H1 (cell line): ENCODE data around the gene ASAP2. TPM values are rescaled to one million over a fixed set of nuclear protein-coding genes. Genes with fewer than 3 reads are reported as not detected.

Experiments
- CTCF ChIA-PET: fragments of 300-600 bp; sonication (Branson Sonifier 250); formaldehyde crosslinking; loops from one replicate; lab custom pipeline; 2021; ENCODE audit not compliant: partially characterized antibody; lab: Charles Lee
- POLR2A ChIA-PET: fragments of 300-600 bp; sonication (Branson Sonifier 250); formaldehyde crosslinking; loops from one replicate; lab custom pipeline; 2021; ENCODE audit warnings: inconsistent platforms; ENCODE audit not compliant: partially characterized antibody; lab: Charles Lee
- DNase-seq, 2 experiments: peaks; one replicate each; pipeline versions ENCODE4 v3.0.0 to v3.0.0-alpha.2; 2010 to 2022; ENCODE audit warnings: low spot score in 2 of 2, low read depth in 1 of 2, mixed read lengths in 1 of 2
- FAIRE-seq: peaks from 2 replicates; lab custom pipeline; 2011; peaks lifted over from hg19 to GRCh38; lab: Jason Lieb, UNC
- H2AFZ ChIP-seq: 2 replicates; pipeline ENCODE4 v1.8.1; 2012; ENCODE audit warnings: low read length, inconsistent platforms
- H2AK5ac ChIP-seq: 2 replicates; pipeline ENCODE4 v1.6.1; 2013; ENCODE audit warnings: low read depth, low read length
- H2BK120ac ChIP-seq: replicated peaks from 2 replicates; pipeline ENCODE3; 2013; ENCODE audit warnings: low read depth, low read length, inconsistent platforms
- H2BK12ac ChIP-seq: 2 replicates; pipeline ENCODE4 v1.6.1; 2013; ENCODE audit warnings: low read depth, low read length
- H2BK15ac ChIP-seq: 2 replicates; pipeline ENCODE4 v1.6.1; 2013; ENCODE audit warnings: low read length
- H2BK20ac ChIP-seq: 2 replicates; pipeline ENCODE4 v1.6.1; 2013; ENCODE audit warnings: low read length
- H2BK5ac ChIP-seq: 2 replicates; pipeline ENCODE4 v1.6.1; 2013; ENCODE audit warnings: low read depth, low read length
- H3K14ac ChIP-seq: 2 replicates; pipeline ENCODE4 v1.6.1; 2013; ENCODE audit warnings: inconsistent platforms; ENCODE audit not compliant: insufficient read length
- H3K18ac ChIP-seq: 2 replicates; pipeline ENCODE4 v1.6.1; 2013; ENCODE audit warnings: low read length; ENCODE audit errors: extremely low read depth
- H3K23ac ChIP-seq: 2 replicates; pipeline ENCODE4 v1.6.1; 2013; ENCODE audit warnings: inconsistent platforms; ENCODE audit not compliant: insufficient read length
- H3K23me2 ChIP-seq: 2 replicates; pipeline ENCODE4 v1.6.1; 2013; ENCODE audit warnings: low read depth, low read length
- H3K27ac ChIP-seq: 2 replicates; pipeline ENCODE4 v1.6.1; 2011; ENCODE audit warnings: low read depth, low read length, inconsistent platforms
- H3K27me3 ChIP-seq, 4 experiments: replicated peaks in 1 of 4; 1 replicate in 1 of 4; 2 replicates in 3 of 4; pipeline versions ENCODE4 v1.6.1 to v1.8.1; 2011 to 2013; ENCODE audit warnings: low read length in 3 of 4, mild to moderate bottlenecking in 3 of 4, inconsistent platforms in 2 of 4, mixed read lengths in 2 of 4, moderate library complexity in 1 of 4; ENCODE audit not compliant: control insufficient read depth in 3 of 4, insufficient read depth in 3 of 4; ENCODE audit errors: extremely low read depth in 1 of 4
- H3K36me3 ChIP-seq, 4 experiments: 2 replicates each; pipeline versions ENCODE4 v1.6.1 to v1.8.1; 2011 to 2013; ENCODE audit warnings: mild to moderate bottlenecking in 4 of 4, low read length in 3 of 4, moderate library complexity in 2 of 4, control low read depth in 1 of 4, inconsistent platforms in 1 of 4; ENCODE audit not compliant: insufficient read depth in 4 of 4, control insufficient read depth in 2 of 4
- H3K4ac ChIP-seq: replicated peaks from 2 replicates; pipeline ENCODE3; 2013; ENCODE audit warnings: low read length, low read depth, mixed read lengths, inconsistent platforms; ENCODE audit not compliant: insufficient read length
- H3K4me1 ChIP-seq, 4 experiments: replicated peaks in 1 of 4; 1 replicate in 1 of 4; 2 replicates in 3 of 4; pipeline versions ENCODE4 v1.6.1 to v1.8.1; 2011 to 2013; ENCODE audit warnings: low read length in 3 of 4, inconsistent platforms in 2 of 4, mixed read lengths in 1 of 4; ENCODE audit not compliant: insufficient read depth in 4 of 4, control insufficient read depth in 3 of 4
- H3K4me2 ChIP-seq, 2 experiments: 2 replicates each; pipeline versions ENCODE4 v1.6.1 to v1.8.1; 2011 to 2013; ENCODE audit warnings: low read depth in 2 of 2, low read length in 2 of 2, control low read depth in 1 of 2, inconsistent platforms in 1 of 2, mild to moderate bottlenecking in 1 of 2; ENCODE audit not compliant: insufficient read depth in 1 of 2
- H3K4me3 ChIP-seq, 4 experiments: fragments of 200-600, 300-600 bp in 1 of 4; sonication (generic), shearing (Covaris generic), sonication (Bioruptor Twin) in 1 of 4; 2 replicates each; pipeline versions ENCODE4 v1.5.1 to v1.8.1; 2011 to 2016; ENCODE audit warnings: low read length in 4 of 4, low read depth in 3 of 4, control low read depth in 2 of 4, inconsistent platforms in 2 of 4, mild to moderate bottlenecking in 2 of 4, mixed read lengths in 1 of 4, moderate library complexity in 1 of 4; ENCODE audit not compliant: insufficient read depth in 2 of 4; ENCODE audit errors: extremely low read depth in 1 of 4
- H3K56ac ChIP-seq: replicated peaks from 2 replicates; pipeline ENCODE3; 2013; ENCODE audit warnings: low read depth, mild to moderate bottlenecking, mixed read lengths, low read length, inconsistent platforms; ENCODE audit not compliant: insufficient read length
- H3K79me1 ChIP-seq: 2 replicates; pipeline ENCODE4 v1.6.1; 2013; ENCODE audit warnings: low read depth, low read length, control low read depth
- H3K79me2 ChIP-seq, 2 experiments: 2 replicates each; pipeline versions ENCODE4 v1.6.1 to v1.8.1; 2012 to 2013; ENCODE audit warnings: low read length in 2 of 2, mild to moderate bottlenecking in 2 of 2, inconsistent platforms in 1 of 2; ENCODE audit not compliant: insufficient read depth in 2 of 2, control insufficient read depth in 1 of 2
- H3K9ac ChIP-seq, 4 experiments: replicated peaks in 1 of 4; 1 replicate in 1 of 4; 2 replicates in 3 of 4; pipeline versions ENCODE4 v1.6.1 to v1.8.1; 2011 to 2013; ENCODE audit warnings: low read depth in 3 of 4, low read length in 3 of 4, control low read depth in 2 of 4, mild to moderate bottlenecking in 2 of 4, moderate library complexity in 2 of 4, inconsistent platforms in 1 of 4; ENCODE audit errors: extremely low read depth in 1 of 4
- H3K9me3 ChIP-seq, 2 experiments: 2 replicates each; pipeline versions ENCODE4 v1.6.1 to v1.8.1; 2012 to 2013; ENCODE audit warnings: mild to moderate bottlenecking in 2 of 2, moderate library complexity in 2 of 2, control low read depth in 1 of 2, inconsistent platforms in 1 of 2, low read depth in 1 of 2, low read length in 1 of 2, mixed read lengths in 1 of 2; ENCODE audit not compliant: insufficient read depth in 2 of 2
- H4K20me1 ChIP-seq, 2 experiments: replicated peaks in 1 of 2; 2 replicates each; pipeline versions ENCODE3 to v1.8.1; 2011 to 2013; ENCODE audit warnings: inconsistent platforms in 2 of 2, low read length in 2 of 2, mild to moderate bottlenecking in 1 of 2; ENCODE audit not compliant: insufficient read depth in 2 of 2, control insufficient read depth in 1 of 2
- H4K5ac ChIP-seq: 2 replicates; pipeline ENCODE4 v1.6.1; 2013; ENCODE audit warnings: low read length, low read depth, mixed read lengths, inconsistent platforms; ENCODE audit not compliant: insufficient read length
- H4K8ac ChIP-seq: 2 replicates; pipeline ENCODE4 v1.8.0; 2013; ENCODE audit warnings: mild to moderate bottlenecking, moderate library complexity, low read length, inconsistent platforms; ENCODE audit not compliant: insufficient read depth; ENCODE audit errors: extremely low read depth
- H4K91ac ChIP-seq: replicated peaks from 2 replicates; pipeline ENCODE3; 2013; ENCODE audit warnings: low read length, mixed read lengths, inconsistent platforms; ENCODE audit not compliant: insufficient read length
- CBX8 ChIP-seq: fragments of 300-800, 300-1000 bp; sonication (generic); IDR thresholded peaks from 2 replicates; pipeline ENCODE4 v1.7.1; 2016; ENCODE audit warnings: low read depth, low read length, borderline replicate concordance
- CHD1 ChIP-seq: IDR thresholded peaks from 2 replicates; pipeline ENCODE4 v1.6.1; 2012; ENCODE audit warnings: low read depth, low read length, improper control_type of control experiment
- CTBP2 ChIP-seq: IDR thresholded peaks from 2 replicates; pipeline ENCODE4 v1.7.0; 2011; ENCODE audit warnings: borderline replicate concordance, mild to moderate bottlenecking, moderate library complexity, mixed read lengths, low read length; ENCODE audit not compliant: insufficient read depth, insufficient read length
- GTF2F1 ChIP-seq: IDR thresholded peaks from 2 replicates; pipeline ENCODE4 v1.6.1; 2012; ENCODE audit warnings: low read depth, low read length, improper control_type of control experiment, borderline replicate concordance
- POLR2A ChIP-seq, 2 experiments: IDR thresholded peaks; 1 replicate in 1 of 2; 2 replicates in 1 of 2; pipeline ENCODE4 v1.6.1; 2011; ENCODE audit warnings: low read depth in 2 of 2, low read length in 2 of 2, mild to moderate bottlenecking in 2 of 2; ENCODE audit errors: control extremely low read depth in 1 of 2
- SAP30 ChIP-seq: fragments of 300-600 bp; sonication (generic); IDR thresholded peaks from 2 replicates; pipeline ENCODE4 v1.7.1; 2012; ENCODE audit warnings: low read length, moderate library complexity, mild to moderate bottlenecking, inconsistent platforms; ENCODE audit not compliant: insufficient read depth, insufficient replicate concordance
- SP2 ChIP-seq: IDR thresholded peaks from 2 replicates; pipeline ENCODE4 v1.6.1; 2012; ENCODE audit warnings: mild to moderate bottlenecking, low read length, inconsistent platforms
- SUZ12 ChIP-seq: fragments of 200-600 bp; sonication (generic); IDR thresholded peaks from 2 replicates; pipeline ENCODE4 v1.6.1; 2012; ENCODE audit warnings: mild to moderate bottlenecking, inconsistent platforms, low read length, moderate library complexity, mixed read lengths
- WGBS, 2 experiments: shearing (Covaris generic) in 1 of 2; methylation state at CpG; one replicate each; pipeline versions ENCODE4 v1.1.6 to v1.1.7; 2013 to 2015; ENCODE audit warnings: low lambda C conversion rate in 2 of 2, mixed read lengths in 2 of 2, inconsistent platforms in 1 of 2, low coverage in 1 of 2, missing lambda C conversion rate in 1 of 2; ENCODE audit not compliant: insufficient replicate concordance in 2 of 2, insufficient coverage in 1 of 2, insufficient read length in 1 of 2; ENCODE audit errors: extremely low coverage in 1 of 2, missing lambda C conversion rate in 1 of 2; 5-methylcytosine and 5-hydroxymethylcytosine counted together
- polyA plus RNA-seq, 7 experiments: library from polyadenylated mRNA; depleted of rRNA in 3 of 7; stranded (reverse) in 5 of 7; unstranded in 2 of 7; fragments of >200 nt in 5 of 7; fragments of 200-250 nt in 2 of 7; gene quantifications; 1 replicate in 5 of 7; 2 replicates in 1 of 7; 4 replicates in 1 of 7; pipeline versions ENCODE4 v1.2.1 to v1.2.3, GENCODE V29; 2011 to 2013; ENCODE audit warnings: missing spikeins in 2 of 7, mixed read lengths in 2 of 7
- total RNA-seq: library from RNA; stranded (reverse); fragmentation: NEBNext Ultra II Directional; extraction: Animal tissue kit (Norgen Biotek cat#: 25700); gene quantifications from 2 replicates; pipeline ENCODE4 v1.2.1, GENCODE V29; 2021

ASAP2 gene
- total and polyA plus RNA-seq, 2 of the 8 experiments (the other 6 are each of a cell fraction or from before 2014, with no cell fraction given) = 10.2 to 18.7 TPM

- Histone ChIP-seq H3K27ac (no peak overlapping the region), H3K4me2 (no peak overlapping the region), H3K36me3 (no peaks in the 10 kb centered on the region), H3K14ac (no peak overlapping the region), H2BK120ac (no peak overlapping the region), H2BK20ac (no peak overlapping the region), H3K4ac (no peak overlapping the region), H4K20me1 (no peaks in the 10 kb centered on the region), H3K4me1 (peaks cover 0 to 2% (median 0%) of the 10 kb centered on the region in 4 experiments; a peak in 1 of 7 replicates), H2BK15ac (no peak overlapping the region), H4K91ac (no peak overlapping the region), H4K5ac (no peak overlapping the region), H3K56ac (no peak overlapping the region), H3K79me2 (no peaks in the 10 kb centered on the region), H3K79me1 (no peaks in the 10 kb centered on the region), H2AK5ac (no peak overlapping the region), H3K9me3 (peaks cover 0 to 3% of the 10 kb centered on the region in 2 experiments; a peak in 1 of 4 replicates), H2BK5ac (no peak overlapping the region), H3K9ac (no peak overlapping the region), H3K18ac (no peak overlapping the region), H2AFZ (no peak overlapping the region), H4K8ac (no peak overlapping the region), H3K23ac (no peak overlapping the region), H2BK12ac (no peak overlapping the region), H3K27me3 (peaks cover 0 to 2% (median 0%) of the 10 kb centered on the region in 4 experiments; a peak in 2 of 7 replicates), H3K23me2 (no peaks in the 10 kb centered on the region), H3K4me3 (no peak overlapping the region)
- DNase-seq = no peak
- WGBS, 2 experiments = 88% methylated on average over 9 of the region's 9 CpGs; no CpG with 5 or more reads in 1 of the 2 experiments
- FAIRE-seq = no peak
- CTCF ChIA-PET = interaction anchor here (0.7 to 1.0 kb wide), 2 partner anchors 21 to 1250 kb away, joined by 3 read pairs; no protein-coding TSS in a partner anchor
- no peak for TF ChIP-seq POLR2A (IDR thresholded peaks at IDR 0.05; ENCODE audit: control extremely low read depth in 1 of 2, low read depth in 2 of 2, low read length in 2 of 2)
- no peak for TF ChIP-seq CBX8
- no peak for TF ChIP-seq SAP30
- no peak for TF ChIP-seq GTF2F1
- no peak for TF ChIP-seq CTBP2
- TF ChIP-seq SP2 = no peak
- no peak for TF ChIP-seq SUZ12
- TF ChIP-seq CHD1 = no peak
- POLR2A ChIA-PET = no interaction called here
Observed at GRCh38 chr2:9184361-9184760, 22.3 kb upstream of the ASAP2 start.
